Measurements from ENCODE around the gene CKAP4. TPM values are rescaled to one million over a fixed set of nuclear protein-coding genes. Genes with fewer than 3 reads are reported as not detected.

Gene CKAP4
- total and polyA plus RNA-seq, 2 of the 13 experiments (the other 11 are each of a cell fraction or from before 2014, with no cell fraction given): 39.2 to 70.2 TPM

- TF ChIP-seq, protein P1, sequence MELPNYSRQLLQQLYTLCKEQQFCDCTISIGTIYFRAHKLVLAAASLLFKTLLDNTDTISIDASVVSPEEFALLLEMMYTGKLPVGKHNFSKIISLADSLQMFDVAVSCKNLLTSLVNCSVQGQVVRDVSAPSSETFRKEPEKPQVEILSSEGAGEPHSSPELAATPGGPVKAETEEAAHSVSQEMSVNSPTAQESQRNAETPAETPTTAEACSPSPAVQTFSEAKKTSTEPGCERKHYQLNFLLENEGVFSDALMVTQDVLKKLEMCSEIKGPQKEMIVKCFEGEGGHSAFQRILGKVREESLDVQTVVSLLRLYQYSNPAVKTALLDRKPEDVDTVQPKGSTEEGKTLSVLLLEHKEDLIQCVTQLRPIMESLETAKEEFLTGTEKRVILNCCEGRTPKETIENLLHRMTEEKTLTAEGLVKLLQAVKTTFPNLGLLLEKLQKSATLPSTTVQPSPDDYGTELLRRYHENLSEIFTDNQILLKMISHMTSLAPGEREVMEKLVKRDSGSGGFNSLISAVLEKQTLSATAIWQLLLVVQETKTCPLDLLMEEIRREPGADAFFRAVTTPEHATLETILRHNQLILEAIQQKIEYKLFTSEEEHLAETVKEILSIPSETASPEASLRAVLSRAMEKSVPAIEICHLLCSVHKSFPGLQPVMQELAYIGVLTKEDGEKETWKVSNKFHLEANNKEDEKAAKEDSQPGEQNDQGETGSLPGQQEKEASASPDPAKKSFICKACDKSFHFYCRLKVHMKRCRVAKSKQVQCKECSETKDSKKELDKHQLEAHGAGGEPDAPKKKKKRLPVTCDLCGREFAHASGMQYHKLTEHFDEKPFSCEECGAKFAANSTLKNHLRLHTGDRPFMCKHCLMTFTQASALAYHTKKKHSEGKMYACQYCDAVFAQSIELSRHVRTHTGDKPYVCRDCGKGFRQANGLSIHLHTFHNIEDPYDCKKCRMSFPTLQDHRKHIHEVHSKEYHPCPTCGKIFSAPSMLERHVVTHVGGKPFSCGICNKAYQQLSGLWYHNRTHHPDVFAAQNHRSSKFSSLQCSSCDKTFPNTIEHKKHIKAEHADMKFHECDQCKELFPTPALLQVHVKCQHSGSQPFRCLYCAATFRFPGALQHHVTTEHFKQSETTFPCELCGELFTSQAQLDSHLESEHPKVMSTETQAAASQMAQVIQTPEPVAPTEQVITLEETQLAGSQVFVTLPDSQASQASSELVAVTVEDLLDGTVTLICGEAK (IDR thresholded peaks at IDR 0.05): no peak
- TF ChIP-seq, protein P1 (CRISPR knock-in tag; IDR thresholded peaks at IDR 0.05): peak; percentile 89
- TF ChIP-seq ZNF782 (CRISPR knock-in tag; IDR thresholded peaks at IDR 0.05; ENCODE audit: borderline replicate concordance): no peak
- TF ChIP-seq NCOA2 (CRISPR knock-in tag; IDR thresholded peaks at IDR 0.05): peak; percentile 97
- TF ChIP-seq ZNF841 (CRISPR knock-in tag; IDR thresholded peaks at IDR 0.05; ENCODE audit: borderline replicate concordance): no peak
- TF ChIP-seq BHLHE40 (IDR thresholded peaks at IDR 0.05; ENCODE audit: low read length): peak; percentile 57; the same call in 1 of the 2 replicates
- no peak for TF ChIP-seq ATF7 (IDR thresholded peaks at IDR 0.05)
- TF ChIP-seq ATF7 (CRISPR knock-in tag; IDR thresholded peaks at IDR 0.05): peak; percentile 69; the same call in 1 of the 2 replicates
- TF ChIP-seq HNF4A (CRISPR knock-in tag; IDR thresholded peaks at IDR 0.05): peak; percentile 91
- no peak for TF ChIP-seq KMT2B (CRISPR knock-in tag; IDR thresholded peaks at IDR 0.05)
- peak; percentile 97 for TF ChIP-seq ZNF614 (CRISPR knock-in tag; IDR thresholded peaks at IDR 0.05; ENCODE audit: borderline replicate concordance)
- TF ChIP-seq ZNF879 (CRISPR knock-in tag; IDR thresholded peaks at IDR 0.05): no peak
- TF ChIP-seq ZNF607 (CRISPR knock-in tag; IDR thresholded peaks at IDR 0.05; ENCODE audit: borderline replicate concordance): peak; percentile 88
- TF ChIP-seq MYC (CRISPR knock-in tag; IDR thresholded peaks at IDR 0.05; ENCODE audit: borderline replicate concordance): peak; percentile 60; the same call in 1 of the 2 replicates
- peak; percentile 26; the same call in 1 of the 2 replicates for TF ChIP-seq RFX5 (IDR thresholded peaks at IDR 0.05; ENCODE audit: low read depth, low read length)
- TF ChIP-seq ZNF12 (CRISPR knock-in tag; IDR thresholded peaks at IDR 0.05): no peak
- 0 out of 2 replicates have a peak, but pooled peaks have one; percentile 45 for TF ChIP-seq AKAP8 (CRISPR knock-in tag; IDR thresholded peaks at IDR 0.05)
- TF ChIP-seq HOXA3 (CRISPR knock-in tag; IDR thresholded peaks at IDR 0.05): peak; percentile 70; the same call in 1 of the 2 replicates
- TF ChIP-seq HMGA1 (CRISPR knock-in tag; conservative IDR thresholded peaks at IDR 0.05): no peak
- peak; percentile 99 for TF ChIP-seq SALL1 (CRISPR knock-in tag; IDR thresholded peaks at IDR 0.05)
- TF ChIP-seq ZNF354B (CRISPR knock-in tag; IDR thresholded peaks at IDR 0.05): no peak
- TF ChIP-seq ZNF326 (CRISPR knock-in tag; IDR thresholded peaks at IDR 0.05; ENCODE audit: borderline replicate concordance): no peak
- TF ChIP-seq ZBTB42 (CRISPR knock-in tag; IDR thresholded peaks at IDR 0.05): no peak
- TF ChIP-seq MIER3 (CRISPR knock-in tag; IDR thresholded peaks at IDR 0.05; ENCODE audit: borderline replicate concordance): peak; percentile 76; the same call in 1 of the 2 replicates
- no peak for TF ChIP-seq ZFP82 (CRISPR knock-in tag; IDR thresholded peaks at IDR 0.05; ENCODE audit: borderline replicate concordance)
These were observed 36.7 kb upstream of the CKAP4 start (continued) for GRCh38 chr12:106284358-106285105.

All from HepG2 (cell line).